Endothelial cell of umbilical vein (primary cell): ENCODE measurements around the gene GAPDHS. TPM values are rescaled to one million over a fixed set of nuclear protein-coding genes. Genes with fewer than 3 reads are reported as not detected.

Experiments used
- BruUV-seq: library from RNA; stranded (reverse); fragments of 400-500 nt; replicated peaks from 2 replicates; lab custom pipeline; 2021; lab: Mats Ljungman, UMichigan
- CTCF ChIA-PET: fragments of 300-600, 350-600 bp; sonication (Branson Sonifier 250); formaldehyde crosslinking; loops from one replicate; lab custom pipeline; 2021; ENCODE audit warnings: antibody characterized with exemption, inconsistent platforms; lab: Charles Lee
- POLR2A ChIA-PET: fragments of 300-600, 350-600 bp; sonication (Branson Sonifier 250); formaldehyde crosslinking; loops from one replicate; lab custom pipeline; 2021; ENCODE audit warnings: antibody characterized with exemption, inconsistent platforms; lab: Charles Lee
- DNase-seq: peaks from one replicate; pipeline ENCODE4 v3.0.0-alpha.2; 2011; ENCODE audit warnings: low read depth, low spot score
- FAIRE-seq: peaks from 2 replicates; lab custom pipeline; 2011; peaks lifted over from hg19 to GRCh38; lab: Jason Lieb, UNC
- H2AFZ ChIP-seq: 2 replicates; pipeline ENCODE4 v1.6.0; 2012; ENCODE audit warnings: low read depth, low read length, control low read depth, inconsistent platforms
- H3K27ac ChIP-seq: 2 replicates; pipeline ENCODE4 v1.5.1; 2011; ENCODE audit warnings: low read depth, mild to moderate bottlenecking, control low read depth, low read length, moderate library complexity; ENCODE audit not compliant: insufficient read depth
- H3K27me3 ChIP-seq, 2 experiments: 2 replicates each; pipeline versions ENCODE4 v1.6.0 to v1.6.1; 2011; ENCODE audit warnings: low read length in 2 of 2, mixed read lengths in 1 of 2; ENCODE audit not compliant: control insufficient read depth in 2 of 2, insufficient read depth in 2 of 2
- H3K36me3 ChIP-seq, 2 experiments: 2 replicates in 1 of 2; 3 replicates in 1 of 2; pipeline ENCODE4 v1.5.1; 2011; ENCODE audit warnings: low read length in 2 of 2, mild to moderate bottlenecking in 1 of 2, moderate library complexity in 1 of 2; ENCODE audit not compliant: control insufficient read depth in 2 of 2, insufficient read depth in 2 of 2; ENCODE audit errors: extremely low read depth in 1 of 2
- H3K4me1 ChIP-seq: 3 replicates; pipeline ENCODE4 v1.5.1; 2011; ENCODE audit warnings: mild to moderate bottlenecking, low read length; ENCODE audit not compliant: control insufficient read depth, insufficient read depth; ENCODE audit errors: extremely low read depth
- H3K4me2 ChIP-seq: 2 replicates; pipeline ENCODE4 v1.6.1; 2011; ENCODE audit warnings: low read length, control low read depth, mixed read lengths; ENCODE audit not compliant: insufficient read depth
- H3K4me3 ChIP-seq, 3 experiments: fragments of 200-600 bp in 1 of 3; sonication (generic), shearing (Covaris generic) in 1 of 3; replicated peaks in 1 of 3; 2 replicates each; pipeline ENCODE4 v1.5.1; 2011 to 2016; ENCODE audit warnings: control low read depth in 3 of 3, low read length in 3 of 3, mild to moderate bottlenecking in 2 of 3, inconsistent platforms in 1 of 3, low read depth in 1 of 3, moderate library complexity in 1 of 3; ENCODE audit not compliant: insufficient read depth in 1 of 3
- H3K79me2 ChIP-seq: 2 replicates; pipeline ENCODE4 v1.6.0; 2012; ENCODE audit warnings: low read length, inconsistent platforms; ENCODE audit not compliant: control insufficient read depth, insufficient read depth
- H3K9ac ChIP-seq: replicated peaks from 2 replicates; pipeline ENCODE3; 2011; ENCODE audit warnings: low read length, control low read depth; ENCODE audit not compliant: insufficient read depth; ENCODE audit errors: extremely low read depth
- H3K9me1 ChIP-seq: replicated peaks from 3 replicates; pipeline ENCODE4 v1.6.0; 2011; ENCODE audit warnings: mild to moderate bottlenecking, low read length; ENCODE audit not compliant: control insufficient read depth, insufficient read depth; ENCODE audit errors: extremely low read depth
- H3K9me3 ChIP-seq: replicated peaks from 2 replicates; pipeline ENCODE4 v1.5.1; 2012; ENCODE audit warnings: low read length, inconsistent platforms; ENCODE audit not compliant: control insufficient read depth, insufficient read depth
- H4K20me1 ChIP-seq: replicated peaks from 2 replicates; pipeline ENCODE3; 2011; ENCODE audit warnings: mild to moderate bottlenecking, low read length; ENCODE audit not compliant: control insufficient read depth, insufficient read depth; ENCODE audit errors: extremely low read depth
- EZH2 ChIP-seq: IDR thresholded peaks from 2 replicates; pipeline ENCODE4 v1.6.1; 2012; ENCODE audit warnings: borderline replicate concordance, low read depth, mild to moderate bottlenecking, moderate library complexity, low read length, inconsistent platforms; ENCODE audit not compliant: severe bottlenecking
- FOS ChIP-seq: IDR thresholded peaks from 2 replicates; pipeline ENCODE4 v1.6.1; 2011; ENCODE audit warnings: mild to moderate bottlenecking, low read length, moderate library complexity, borderline replicate concordance; ENCODE audit not compliant: insufficient read depth
- JUN ChIP-seq: IDR thresholded peaks from 2 replicates; pipeline ENCODE4 v1.6.1; 2011; ENCODE audit warnings: borderline replicate concordance, low read depth; ENCODE audit not compliant: insufficient read length, insufficient read depth
- MYC ChIP-seq: IDR thresholded peaks from one replicate; pipeline ENCODE4 v1.6.1; 2011; ENCODE audit warnings: mild to moderate bottlenecking, low read depth, low read length
- dilution Hi-C: fragments of 300-500 bp; cut with MboI; formaldehyde crosslinking; loops from one replicate; pipeline ENCODE4 v1.15.0; 2019; ENCODE audit warnings: low sequenced_read_pairs; ENCODE audit not compliant: extremely low pct_ligation_motif_present
- intact Hi-C: fragments of 100-400 bp; cut with micrococcal nuclease; formaldehyde crosslinking; loops from one replicate; pipeline ENCODE4 v1.10.0; 2022
- polyA plus RNA-seq, 4 experiments: library from polyadenylated mRNA; depleted of rRNA in 3 of 4; stranded (reverse) in 3 of 4; unstranded in 1 of 4; fragments of >200 nt; gene quantifications; 2 replicates each; pipeline versions ENCODE4 v1.2.1 to v1.2.3, GENCODE V29; 2011 to 2012; ENCODE audit warnings: missing spikeins in 1 of 4
- total RNA-seq: library from RNA; stranded (reverse); gene quantifications from 2 replicates; pipeline ENCODE4 v1.2.3, GENCODE V29; 2021
- TF ChIP-seq, protein P1 (sequence below): IDR thresholded peaks from 2 replicates; pipeline ENCODE4 v1.6.1; 2011; ENCODE audit not compliant: insufficient read depth, insufficient read length
- TF ChIP-seq, protein P2 (sequence below), 2 donors: IDR thresholded peaks; 1 replicate in 1 of 2; 2 replicates in 1 of 2; pipeline ENCODE4 v1.5.1; 2011; ENCODE audit warnings: low read length in 2 of 2, mild to moderate bottlenecking in 2 of 2, moderate library complexity in 2 of 2, control low read depth in 1 of 2, inconsistent platforms in 1 of 2, low read depth in 1 of 2; ENCODE audit not compliant: insufficient read depth in 1 of 2; ENCODE audit errors: extremely low read depth in 1 of 2

GAPDHS gene
- total and polyA plus RNA-seq, 2 donors (not counting 3 experiments of a cell fraction or from before 2014, with no cell fraction given): not detected

DNA sequence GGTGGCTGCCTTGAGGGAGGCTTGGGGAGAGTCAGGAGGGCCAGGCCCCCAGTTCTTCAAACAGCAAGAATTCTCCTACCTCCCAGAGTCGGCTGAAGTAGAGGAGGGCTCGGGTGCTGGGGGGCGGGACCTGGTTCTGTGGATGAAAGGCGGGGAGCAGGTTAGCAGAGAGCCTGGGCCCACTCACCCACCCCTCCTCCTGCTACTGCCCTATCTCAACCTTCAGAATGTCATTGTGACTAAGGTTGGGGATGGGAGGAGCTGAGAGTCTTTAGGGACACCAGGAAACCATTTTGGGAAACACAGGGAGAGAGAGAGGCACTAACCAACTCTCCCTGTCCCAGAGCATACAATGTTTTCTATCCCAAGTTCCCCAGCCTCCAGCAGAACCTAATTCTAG is 30.5 kb upstream of the GAPDHS start:
- FAIRE-seq (no peak), DNase-seq (no peak)
- Histone ChIP-seq H3K4me3 (no peak overlapping the region), H4K20me1 (no peaks in the 10 kb centered on the region), H2AFZ (no peak overlapping the region), H3K9me1 (no peaks in the 10 kb centered on the region), H3K27me3 (peaks cover under 1 to 1% of the 10 kb centered on the region in 2 experiments), H3K27ac (no peak overlapping the region), H3K36me3 (no peaks in the 10 kb centered on the region), H3K9ac (no peak overlapping the region), H3K79me2 (no peaks in the 10 kb centered on the region), H3K4me2 (no peak overlapping the region), H3K4me1 (no peaks in the 10 kb centered on the region), H3K9me3 (no peaks in the 10 kb centered on the region)
- BruUV-seq: no TSS peak
- dilution Hi-C loops: no loop called here
- intact Hi-C loops: no loop called here
- TF ChIP-seq, protein P1, sequence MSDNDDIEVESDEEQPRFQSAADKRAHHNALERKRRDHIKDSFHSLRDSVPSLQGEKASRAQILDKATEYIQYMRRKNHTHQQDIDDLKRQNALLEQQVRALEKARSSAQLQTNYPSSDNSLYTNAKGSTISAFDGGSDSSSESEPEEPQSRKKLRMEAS: no peak
- TF ChIP-seq EZH2 (no peak), MYC (no peak), JUN (no peak), FOS (no peak)
- TF ChIP-seq, protein P2, sequence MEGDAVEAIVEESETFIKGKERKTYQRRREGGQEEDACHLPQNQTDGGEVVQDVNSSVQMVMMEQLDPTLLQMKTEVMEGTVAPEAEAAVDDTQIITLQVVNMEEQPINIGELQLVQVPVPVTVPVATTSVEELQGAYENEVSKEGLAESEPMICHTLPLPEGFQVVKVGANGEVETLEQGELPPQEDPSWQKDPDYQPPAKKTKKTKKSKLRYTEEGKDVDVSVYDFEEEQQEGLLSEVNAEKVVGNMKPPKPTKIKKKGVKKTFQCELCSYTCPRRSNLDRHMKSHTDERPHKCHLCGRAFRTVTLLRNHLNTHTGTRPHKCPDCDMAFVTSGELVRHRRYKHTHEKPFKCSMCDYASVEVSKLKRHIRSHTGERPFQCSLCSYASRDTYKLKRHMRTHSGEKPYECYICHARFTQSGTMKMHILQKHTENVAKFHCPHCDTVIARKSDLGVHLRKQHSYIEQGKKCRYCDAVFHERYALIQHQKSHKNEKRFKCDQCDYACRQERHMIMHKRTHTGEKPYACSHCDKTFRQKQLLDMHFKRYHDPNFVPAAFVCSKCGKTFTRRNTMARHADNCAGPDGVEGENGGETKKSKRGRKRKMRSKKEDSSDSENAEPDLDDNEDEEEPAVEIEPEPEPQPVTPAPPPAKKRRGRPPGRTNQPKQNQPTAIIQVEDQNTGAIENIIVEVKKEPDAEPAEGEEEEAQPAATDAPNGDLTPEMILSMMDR (IDR thresholded peaks at IDR 0.05; ENCODE audit: extremely low read depth in 1 of 2, insufficient read depth in 1 of 2, low read depth in 1 of 2, low read length in 2 of 2): no peak
- CTCF ChIA-PET: interaction anchor here (0.7 to 4.7 kb wide), 2 partner anchors 8 to 103 kb away, joined by 3 to 29 read pairs; no protein-coding TSS in a partner anchor
- POLR2A ChIA-PET: no interaction called here
